Measurements from ENCODE around the gene AGRP. TPM values are rescaled to one million over a fixed set of nuclear protein-coding genes. Genes with fewer than 3 reads are reported as not detected.

The AGRP gene
- total and polyA plus RNA-seq, 7 experiments from 2014 or later = not detected

- Histone ChIP-seq H3K4me3 (ENCODE audit: low read length) (no peak overlapping the region), H3K27me3 (ENCODE audit: control insufficient read depth in 2 of 2, insufficient read depth in 2 of 2, low read length in 2 of 2) (no peaks in the 10 kb centered on the region), H3K4me1 (ENCODE audit: control insufficient read depth in 2 of 2, insufficient read depth in 2 of 2, low read length in 2 of 2) (no peaks in the 10 kb centered on the region), H3K36me3 (ENCODE audit: control insufficient read depth in 2 of 3, insufficient read depth in 3 of 3, low read length in 3 of 3) (peaks cover 0 to 40% (median 0%) of the 10 kb centered on the region in 3 experiments), H3K9me3 (ENCODE audit: control insufficient read depth in 2 of 3, low read length in 3 of 3) (no peaks in the 10 kb centered on the region), H3K27ac (ENCODE audit: low read depth, low read length) (no peak overlapping the region)
- peak overlapping the region in 1 of 9 donors; percentile 32 for H3K27ac Mint-ChIP-seq
- intact Hi-C loops (cut with micrococcal nuclease) = no loop called here
- ChIA-PET CTCF (no interaction called here), POLR2A (no interaction called here)
- DNase-seq (no peak), ATAC-seq (no peak)
- no peak overlapping the region for H3K4me3 Mint-ChIP-seq
- H3K9me3 Mint-ChIP-seq = no peaks in the 10 kb centered on the region
- peaks cover 0 to 10% (median 0%) of the 10 kb centered on the region in 5 donors for H3K36me3 Mint-ChIP-seq
- no peaks in the 10 kb centered on the region for H3K27me3 Mint-ChIP-seq
- H3K4me1 Mint-ChIP-seq = peaks cover 13 to 31% (median 21%) of the 10 kb centered on the region in 7 donors
Measured at GRCh38 chr16:67458121-67458641, 25.2 kb downstream of the AGRP start.

- Histone ChIP-seq H3K27ac (ENCODE audit: low read depth, low read length) (no peak overlapping the region), H3K4me3 (ENCODE audit: low read length) (no peak overlapping the region), H3K36me3 (ENCODE audit: control insufficient read depth in 2 of 3, insufficient read depth in 3 of 3, low read length in 3 of 3) (peaks cover 0 to 46% (median 0%) of the 10 kb centered on the region in 3 experiments), H3K4me1 (ENCODE audit: control insufficient read depth in 2 of 2, insufficient read depth in 2 of 2, low read length in 2 of 2) (no peaks in the 10 kb centered on the region), H3K27me3 (ENCODE audit: control insufficient read depth in 2 of 2, insufficient read depth in 2 of 2, low read length in 2 of 2) (no peaks in the 10 kb centered on the region), H3K9me3 (ENCODE audit: control insufficient read depth in 2 of 3, low read length in 3 of 3) (no peaks in the 10 kb centered on the region)
- H3K27ac Mint-ChIP-seq = no peak overlapping the region
- peaks cover 0 to 10% (median 0%) of the 10 kb centered on the region in 5 donors for H3K36me3 Mint-ChIP-seq
- ATAC-seq (no peak), DNase-seq (no peak)
- H3K4me3 Mint-ChIP-seq = no peak overlapping the region
- intact Hi-C loops (cut with micrococcal nuclease) = no loop called here
- H3K9me3 Mint-ChIP-seq = no peaks in the 10 kb centered on the region
- H3K4me1 Mint-ChIP-seq = peaks cover 10 to 29% (median 21%) of the 10 kb centered on the region in 7 donors
- CTCF ChIA-PET = no interaction called here
- POLR2A ChIA-PET = no interaction called here
- no peaks in the 10 kb centered on the region for H3K27me3 Mint-ChIP-seq
Measured at GRCh38 chr16:67457611-67458010, 25.7 kb downstream of the AGRP start.

GRCh38 chr16:67456391-67457081 is 26.8 kb downstream of the AGRP start:
- CTCF ChIA-PET = no interaction called here
- no peaks in the 10 kb centered on the region for H3K27me3 ChIP-seq (ENCODE audit: control insufficient read depth in 2 of 2, insufficient read depth in 2 of 2, low read length in 2 of 2)
- intact Hi-C loops (cut with micrococcal nuclease) = no loop called here
- peak overlapping the region in 1 of 9 donors; percentile 83 for H3K27ac Mint-ChIP-seq
- no peaks in the 10 kb centered on the region for H3K9me3 Mint-ChIP-seq
- no peak overlapping the region for H3K4me3 Mint-ChIP-seq
- no peak overlapping the region for H3K4me3 ChIP-seq (ENCODE audit: low read length)
- H3K27ac ChIP-seq (ENCODE audit: low read depth, low read length) = no peak overlapping the region
- peaks cover 0 to 7% (median 0%) of the 10 kb centered on the region in 5 donors for H3K36me3 Mint-ChIP-seq
- peaks cover 0 to 50% (median 0%) of the 10 kb centered on the region in 3 experiments for H3K36me3 ChIP-seq (ENCODE audit: control insufficient read depth in 2 of 3, insufficient read depth in 3 of 3, low read length in 3 of 3)
- H3K4me1 ChIP-seq (ENCODE audit: control insufficient read depth in 2 of 2, insufficient read depth in 2 of 2, low read length in 2 of 2) = no peaks in the 10 kb centered on the region
- H3K9me3 ChIP-seq (ENCODE audit: control insufficient read depth in 2 of 3, low read length in 3 of 3) = no peaks in the 10 kb centered on the region
- no peak for ATAC-seq
- DNase-seq = no peak
- H3K27me3 Mint-ChIP-seq = no peaks in the 10 kb centered on the region
- POLR2A ChIA-PET = no interaction called here
- H3K4me1 Mint-ChIP-seq = peaks cover 7 to 29% (median 19%) of the 10 kb centered on the region in 7 donors

- H3K4me3 ChIP-seq (ENCODE audit: low read length) = no peak overlapping the region
- peak overlapping the region in 3 of 9 donors; percentile 32 to 67 (median 32) for H3K27ac Mint-ChIP-seq
- no peaks in the 10 kb centered on the region for H3K4me1 ChIP-seq (ENCODE audit: control insufficient read depth in 2 of 2, insufficient read depth in 2 of 2, low read length in 2 of 2)
- H3K27me3 ChIP-seq (ENCODE audit: control insufficient read depth in 2 of 2, insufficient read depth in 2 of 2, low read length in 2 of 2) = no peaks in the 10 kb centered on the region
- H3K9me3 Mint-ChIP-seq = no peaks in the 10 kb centered on the region
- ChIA-PET CTCF (no interaction called here), POLR2A (no interaction called here)
- H3K4me1 Mint-ChIP-seq = peaks cover 5 to 31% (median 14%) of the 10 kb centered on the region in 7 donors
- ATAC-seq = no peak
- intact Hi-C loops (cut with micrococcal nuclease) = no loop called here
- H3K36me3 ChIP-seq (ENCODE audit: control insufficient read depth in 2 of 3, insufficient read depth in 3 of 3, low read length in 3 of 3) = peaks cover 0 to 52% (median 0%) of the 10 kb centered on the region in 3 experiments
- DNase-seq = no peak
- no peaks in the 10 kb centered on the region for H3K27me3 Mint-ChIP-seq
- H3K27ac ChIP-seq (ENCODE audit: low read depth, low read length) = no peak overlapping the region
- H3K4me3 Mint-ChIP-seq = no peak overlapping the region
- H3K9me3 ChIP-seq (ENCODE audit: control insufficient read depth in 2 of 3, low read length in 3 of 3) = no peaks in the 10 kb centered on the region
- H3K36me3 Mint-ChIP-seq = peaks cover 2 to 16% (median 7%) of the 10 kb centered on the region in 5 donors
Measured at GRCh38 chr16:67454852-67455251, 28.5 kb downstream of the AGRP start.

GRCh38 chr16:67454104-67454503 is 29.2 kb downstream of the AGRP start:
- Mint-ChIP-seq H3K36me3 (peaks cover 2 to 23% (median 7%) of the 10 kb centered on the region in 5 donors), H3K4me1 (peaks cover 5 to 31% (median 14%) of the 10 kb centered on the region in 7 donors), H3K4me3 (no peak overlapping the region), H3K27ac (peak overlapping the region in 1 of 9 donors; percentile 8), H3K9me3 (no peaks in the 10 kb centered on the region), H3K27me3 (no peaks in the 10 kb centered on the region)
- CTCF ChIA-PET = no interaction called here
- intact Hi-C loops (cut with micrococcal nuclease) = no loop called here
- Histone ChIP-seq H3K27ac (ENCODE audit: low read depth, low read length) (no peak overlapping the region), H3K36me3 (ENCODE audit: control insufficient read depth in 2 of 3, insufficient read depth in 3 of 3, low read length in 3 of 3) (peaks cover 0 to 55% (median 0%) of the 10 kb centered on the region in 3 experiments), H3K9me3 (ENCODE audit: control insufficient read depth in 2 of 3, low read length in 3 of 3) (no peaks in the 10 kb centered on the region), H3K27me3 (ENCODE audit: control insufficient read depth in 2 of 2, insufficient read depth in 2 of 2, low read length in 2 of 2) (no peaks in the 10 kb centered on the region), H3K4me1 (ENCODE audit: control insufficient read depth in 2 of 2, insufficient read depth in 2 of 2, low read length in 2 of 2) (no peaks in the 10 kb centered on the region), H3K4me3 (ENCODE audit: low read length) (no peak overlapping the region)
- DNase-seq (no peak), ATAC-seq (no peak)
- POLR2A ChIA-PET = no interaction called here

- DNase-seq (no peak), ATAC-seq (no peak)
- Mint-ChIP-seq H3K27me3 (no peaks in the 10 kb centered on the region), H3K4me1 (peaks cover 5 to 23% (median 12%) of the 10 kb centered on the region in 7 donors), H3K36me3 (peaks cover 2 to 22% (median 7%) of the 10 kb centered on the region in 5 donors), H3K27ac (no peak overlapping the region), H3K9me3 (no peaks in the 10 kb centered on the region), H3K4me3 (no peak overlapping the region)
- ChIA-PET POLR2A (no interaction called here), CTCF (interaction anchor here (0.8 kb wide), 1 partner anchor 35 kb away, joined by 3 read pairs; no protein-coding TSS in a partner anchor)
- Histone ChIP-seq H3K4me3 (ENCODE audit: low read length) (no peak overlapping the region), H3K9me3 (ENCODE audit: control insufficient read depth in 2 of 3, low read length in 3 of 3) (no peaks in the 10 kb centered on the region), H3K27me3 (ENCODE audit: control insufficient read depth in 2 of 2, insufficient read depth in 2 of 2, low read length in 2 of 2) (no peaks in the 10 kb centered on the region), H3K36me3 (ENCODE audit: control insufficient read depth in 2 of 3, insufficient read depth in 3 of 3, low read length in 3 of 3) (peaks cover 0 to 64% (median 0%) of the 10 kb centered on the region in 3 experiments), H3K27ac (ENCODE audit: low read depth, low read length) (no peak overlapping the region), H3K4me1 (ENCODE audit: control insufficient read depth in 2 of 2, insufficient read depth in 2 of 2, low read length in 2 of 2) (no peaks in the 10 kb centered on the region)
- intact Hi-C loops (cut with micrococcal nuclease) = no loop called here
Measured at GRCh38 chr16:67451704-67452435, 31.5 kb downstream of the AGRP start.
